Dedifferentiated amniotic fluid mesenchymal stem cell (primary cell): ENCODE results near the gene GRM1.

Experiments used
- DNase-seq: peaks from one replicate; pipeline ENCODE4 v3.0.0-alpha.2; 2016; ENCODE audit errors: extremely low spot score

GRM1 gene

DNA sequence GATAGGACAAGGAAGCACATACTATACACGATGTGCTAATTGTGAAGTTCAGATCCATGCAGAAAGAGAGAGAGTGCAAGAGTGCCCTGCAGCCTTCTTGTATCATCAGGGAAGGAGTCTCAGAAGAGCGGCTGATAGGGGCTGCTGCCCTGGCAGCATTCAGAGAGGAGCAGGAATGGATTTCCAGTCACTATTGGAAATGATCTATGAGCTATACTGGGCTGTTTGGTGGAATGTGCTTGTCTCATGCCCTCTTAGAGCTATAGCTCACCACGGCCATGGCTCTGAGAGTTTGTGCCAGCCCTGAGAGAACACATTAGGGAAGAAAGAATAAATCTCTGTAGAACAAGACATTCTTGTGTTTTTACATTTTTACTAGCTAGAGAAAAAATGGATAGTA lies 302.2 kb downstream of the GRM1 start:
- DNase-seq, result no peak

DNA sequence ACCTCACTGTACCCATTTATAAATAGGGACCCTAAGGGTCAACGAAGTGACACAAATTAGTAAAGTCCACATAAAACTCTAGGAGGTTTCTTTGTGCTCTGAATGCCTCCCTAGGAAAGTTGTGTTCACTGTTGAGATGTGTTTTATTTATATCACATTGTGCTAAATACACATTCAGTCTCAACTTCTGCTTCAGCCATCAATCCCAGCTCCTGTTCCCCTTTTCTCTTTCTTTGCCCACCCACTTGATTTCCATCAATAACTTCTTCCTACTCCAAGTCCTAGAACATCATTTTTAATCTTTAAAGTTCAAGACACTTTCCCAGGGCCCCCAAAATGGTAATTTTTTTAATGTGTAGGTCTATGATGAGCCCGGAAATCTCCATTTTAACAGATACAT lies 306.5 kb downstream of the GRM1 start:
- no peak for DNase-seq

DNA sequence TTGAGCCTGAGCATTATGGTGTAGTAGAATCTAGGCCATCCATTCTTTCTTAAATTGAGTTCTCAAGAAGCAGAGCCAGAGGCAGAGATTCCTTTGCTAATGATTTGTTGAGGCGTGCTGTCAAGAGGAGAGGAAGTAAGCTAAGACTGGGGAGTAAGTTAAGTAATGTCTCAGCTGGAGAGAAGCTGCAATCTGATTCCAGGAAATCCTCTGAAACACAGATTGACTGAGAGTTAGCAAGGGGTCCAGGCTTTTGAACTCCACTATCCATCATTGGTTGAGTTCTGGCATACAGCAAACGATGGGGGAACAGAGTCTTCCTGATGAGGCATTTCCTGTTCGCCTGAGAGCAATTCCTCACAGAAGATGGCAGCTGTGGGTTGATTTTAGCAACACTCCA lies 307.3 kb downstream of the GRM1 start:
- DNase-seq, result no peak

DNA sequence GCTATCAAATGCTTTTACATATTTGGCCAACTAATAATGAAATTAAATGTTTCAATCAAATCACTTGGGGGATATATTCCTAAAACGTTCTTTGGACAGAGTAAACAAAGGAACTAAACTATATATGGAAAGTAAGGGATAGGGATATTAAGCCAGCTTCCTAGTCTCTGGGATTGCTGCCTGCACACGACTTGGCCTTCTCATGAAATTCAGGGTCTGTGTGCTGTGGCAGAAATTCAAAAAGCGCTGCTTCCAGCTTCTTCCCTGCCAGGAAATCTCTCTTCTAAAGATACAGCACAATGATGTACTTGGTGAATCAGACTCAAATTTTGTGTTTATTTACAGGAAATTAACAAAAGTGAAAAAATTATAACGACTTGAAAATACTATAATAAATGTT lies 308.5 kb downstream of the GRM1 start:
- no peak for DNase-seq

DNA sequence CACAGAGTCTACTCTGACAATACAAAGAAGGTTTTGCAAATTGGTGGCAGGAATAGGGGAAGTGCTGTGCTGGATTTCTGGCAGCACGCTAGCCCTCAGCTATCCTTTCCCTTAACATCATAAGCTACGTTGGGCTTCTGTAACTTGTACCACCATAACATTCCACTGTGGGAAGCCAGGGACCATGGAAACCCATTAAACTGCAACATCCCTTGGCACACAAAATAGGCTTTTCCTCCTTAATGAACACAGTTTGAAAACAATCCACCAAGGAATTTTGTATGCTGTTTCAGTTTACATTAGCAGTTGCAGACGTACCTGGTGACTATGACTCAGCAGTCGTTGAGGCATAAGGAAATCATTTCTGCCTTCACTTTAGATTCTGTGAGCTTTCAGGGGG lies 310.9 kb downstream of the GRM1 start:
- no peak for DNase-seq

DNA sequence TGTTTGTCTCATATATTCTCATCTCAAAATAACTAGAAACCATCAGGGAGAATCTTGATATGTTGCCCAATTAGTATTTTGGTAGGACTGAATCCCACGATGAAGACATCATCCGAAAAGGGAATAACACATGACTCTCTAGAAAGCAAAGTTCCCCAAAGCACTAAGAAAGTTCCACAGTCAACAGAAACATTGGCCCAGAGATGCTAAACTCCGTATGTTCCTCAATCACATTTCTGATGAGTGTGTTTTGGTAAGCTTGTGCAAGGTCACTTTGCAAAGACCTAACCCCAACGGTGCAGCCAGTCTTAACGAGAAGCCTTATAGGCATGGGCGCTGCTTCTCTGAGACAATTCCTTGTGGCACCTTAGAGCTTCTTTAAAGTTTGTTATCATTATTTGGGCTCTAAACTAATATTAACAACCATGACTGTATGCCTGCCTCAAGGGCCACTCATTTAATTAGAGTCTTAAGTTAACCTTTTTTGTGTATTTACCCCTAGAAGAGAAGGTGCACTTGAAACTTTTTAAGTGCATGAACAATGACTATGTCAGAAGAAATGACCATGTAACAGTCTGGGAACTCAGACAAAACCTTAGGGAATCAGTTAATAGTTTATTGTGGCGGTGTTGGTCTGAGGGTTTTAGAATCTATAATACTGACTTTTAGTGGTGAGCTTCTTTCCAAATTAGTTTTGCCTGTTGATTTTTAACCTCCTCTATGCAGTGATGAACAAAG lies 312.8 kb downstream of the GRM1 start:
- DNase-seq, result no peak

DNA sequence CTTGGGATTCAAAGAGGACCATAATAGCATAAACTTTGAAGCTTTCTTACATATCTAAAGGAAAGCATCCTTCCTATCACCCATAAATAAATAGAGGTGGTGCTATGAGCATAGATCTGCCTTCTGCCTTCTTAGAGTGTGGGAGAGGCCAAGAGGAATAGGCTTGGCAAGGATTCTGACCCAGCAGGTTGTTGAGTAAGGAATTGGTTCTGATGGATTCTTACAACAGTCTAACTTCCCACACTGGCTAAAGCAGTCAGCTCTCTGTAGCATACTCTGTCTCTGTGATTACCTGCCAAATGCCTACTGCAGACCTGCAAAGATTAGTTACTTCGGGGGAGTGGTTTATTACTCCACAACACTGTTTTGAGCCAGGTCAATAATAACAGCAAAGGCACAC lies 316.7 kb downstream of the GRM1 start:
- no peak for DNase-seq

DNA sequence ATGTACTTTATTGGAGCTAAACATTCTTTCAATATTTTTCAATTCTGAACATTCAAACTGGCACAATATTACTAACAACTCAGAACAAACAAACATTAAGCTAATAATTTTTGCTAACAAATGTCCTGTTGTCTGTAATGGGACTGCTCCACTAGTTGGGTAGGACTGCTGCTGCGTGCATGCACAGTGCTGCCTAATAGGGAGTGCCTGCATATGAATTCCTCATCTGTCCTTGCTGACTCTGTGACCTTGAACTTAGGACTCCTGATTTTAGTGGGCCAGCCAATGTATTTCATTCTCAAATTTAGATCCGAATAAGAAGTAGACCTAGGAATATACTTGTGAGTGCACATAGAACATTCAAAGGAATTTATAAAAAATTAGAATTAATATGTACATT lies 318.2 kb downstream of the GRM1 start:
- DNase-seq, result no peak

DNA sequence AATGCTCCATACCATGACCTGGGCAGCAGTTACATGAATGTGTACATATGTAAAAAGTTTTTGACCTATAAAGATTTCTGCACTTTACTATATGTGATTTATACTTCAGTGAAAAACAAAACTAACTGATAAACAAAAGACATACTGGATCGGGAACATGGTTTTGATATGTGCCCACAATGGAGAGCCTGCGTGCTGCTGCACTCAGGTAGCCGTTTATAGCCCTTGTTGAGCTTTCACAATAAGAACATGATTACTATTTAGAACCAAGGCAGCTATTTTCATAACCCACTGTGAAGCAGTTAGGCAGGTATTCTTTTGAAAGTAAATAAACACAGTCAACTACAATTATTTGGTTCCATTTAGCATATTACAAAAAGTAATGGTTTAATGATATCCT lies 318.8 kb downstream of the GRM1 start:
- DNase-seq, result no peak

DNA sequence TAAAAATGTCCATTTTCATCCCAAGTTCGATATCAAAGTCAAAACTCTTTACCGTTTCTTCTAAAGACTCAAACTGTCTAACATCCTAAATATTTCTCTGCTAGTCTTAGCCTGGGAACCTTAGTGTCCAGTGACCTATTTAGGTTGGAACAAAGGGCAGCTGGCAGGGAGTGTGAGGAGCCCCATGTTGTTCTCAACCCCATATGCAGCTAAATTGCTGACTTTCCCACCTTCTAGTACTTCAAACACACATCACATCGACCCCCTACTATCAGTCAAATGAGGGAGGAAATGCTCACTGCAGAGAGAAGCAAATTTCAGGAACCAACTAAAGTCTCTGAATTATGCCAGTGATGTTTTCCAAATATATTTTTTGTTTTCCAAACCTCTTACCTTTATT lies 322.2 kb downstream of the GRM1 start:
- no peak for DNase-seq

DNA sequence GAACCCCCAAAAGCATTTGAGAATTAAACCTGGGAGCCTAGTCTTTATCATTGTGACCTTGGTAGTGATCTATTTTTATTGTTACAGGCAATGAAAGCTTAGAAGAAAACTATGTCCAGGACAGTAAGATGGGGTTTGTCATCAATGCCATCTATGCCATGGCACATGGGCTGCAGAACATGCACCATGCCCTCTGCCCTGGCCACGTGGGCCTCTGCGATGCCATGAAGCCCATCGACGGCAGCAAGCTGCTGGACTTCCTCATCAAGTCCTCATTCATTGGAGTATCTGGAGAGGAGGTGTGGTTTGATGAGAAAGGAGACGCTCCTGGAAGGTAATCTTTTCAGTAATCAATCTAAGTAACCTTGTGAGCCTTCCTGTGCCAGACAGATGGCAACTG lies 323.3 kb downstream of the GRM1 start:
- no peak for DNase-seq

DNA sequence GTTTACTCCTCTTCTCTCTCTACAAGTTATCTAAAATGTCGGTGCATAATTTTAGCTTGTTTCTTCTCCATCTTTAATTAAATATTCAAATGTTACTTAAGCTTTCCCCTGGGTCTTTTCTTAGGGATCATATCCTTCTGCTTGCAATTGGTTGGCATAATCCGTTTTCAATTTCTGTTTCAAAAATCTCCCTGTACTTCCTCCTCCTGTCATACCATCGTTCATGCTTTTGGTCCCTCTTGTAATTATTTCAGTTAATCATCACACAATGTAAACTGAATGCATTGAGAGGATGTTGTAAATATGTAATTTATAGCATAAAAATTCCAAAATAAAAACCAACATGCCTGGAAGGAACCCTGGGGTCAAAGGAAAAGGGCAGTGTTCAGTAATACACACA lies 325.6 kb downstream of the GRM1 start:
- no peak for DNase-seq

DNA sequence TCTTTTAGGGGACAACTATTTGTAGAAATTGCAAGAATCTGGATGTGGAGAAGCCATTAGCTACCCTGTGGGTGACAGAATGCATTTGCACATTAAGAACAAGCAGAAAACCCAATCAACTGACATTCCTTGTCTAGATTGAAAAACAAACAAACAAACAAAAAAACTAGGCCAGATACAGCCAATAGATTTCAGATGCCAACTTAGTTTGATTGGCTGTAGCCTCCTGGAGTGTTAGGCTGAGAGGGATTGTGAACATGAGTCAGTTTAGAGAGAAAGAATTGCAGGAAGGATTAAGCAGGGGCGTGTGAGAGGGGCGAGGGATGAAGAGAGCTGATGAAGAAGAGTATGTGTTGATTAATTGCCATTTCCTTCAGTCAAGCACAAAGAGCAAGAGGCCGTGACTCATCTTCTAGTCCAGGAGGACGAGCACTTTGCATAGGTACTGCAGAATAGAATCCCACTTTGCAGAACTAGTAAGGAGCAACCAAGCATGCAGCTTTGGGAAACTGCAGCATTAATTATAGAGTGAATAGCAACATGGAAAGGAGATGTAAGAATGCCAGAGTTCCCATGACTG lies 326.7 kb downstream of the GRM1 start:
- no peak for DNase-seq

DNA sequence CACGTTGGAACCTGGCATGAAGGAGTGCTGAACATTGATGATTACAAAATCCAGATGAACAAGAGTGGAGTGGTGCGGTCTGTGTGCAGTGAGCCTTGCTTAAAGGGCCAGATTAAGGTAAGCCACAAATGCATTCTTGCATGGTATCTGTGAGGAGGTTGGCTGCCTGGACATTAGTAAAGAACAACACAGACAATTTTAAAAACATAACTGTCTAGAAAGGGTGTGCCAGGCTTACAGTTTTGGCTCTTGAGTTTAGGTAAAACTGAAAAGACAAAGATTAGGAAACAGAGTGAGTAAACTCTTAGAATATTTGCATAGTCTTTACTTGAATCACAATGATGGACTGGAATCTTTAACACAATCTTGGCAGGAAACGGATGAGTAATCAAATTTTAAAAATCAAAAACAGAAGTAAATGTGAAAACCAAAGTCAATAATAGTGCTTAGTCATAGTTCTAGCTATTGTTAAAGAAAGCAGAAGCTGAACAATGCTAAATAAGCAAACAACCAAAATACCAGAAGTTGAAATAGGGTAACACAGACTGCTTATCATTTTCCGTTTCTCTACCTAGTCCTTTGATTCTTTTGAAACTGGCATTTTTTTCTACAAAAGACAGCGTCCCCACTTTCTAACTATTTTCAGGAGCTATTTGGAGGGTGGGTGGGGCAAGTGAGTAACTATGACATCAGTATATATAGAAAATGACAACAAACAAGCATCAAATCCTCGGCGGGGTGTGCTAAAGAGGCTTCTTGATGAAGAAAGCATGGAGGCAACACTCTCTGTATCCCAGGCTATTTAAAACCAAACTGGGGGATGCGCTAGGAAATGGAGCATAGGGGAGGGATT lies 328.9 kb downstream of the GRM1 start:
- peak; percentile 79 for DNase-seq

DNA sequence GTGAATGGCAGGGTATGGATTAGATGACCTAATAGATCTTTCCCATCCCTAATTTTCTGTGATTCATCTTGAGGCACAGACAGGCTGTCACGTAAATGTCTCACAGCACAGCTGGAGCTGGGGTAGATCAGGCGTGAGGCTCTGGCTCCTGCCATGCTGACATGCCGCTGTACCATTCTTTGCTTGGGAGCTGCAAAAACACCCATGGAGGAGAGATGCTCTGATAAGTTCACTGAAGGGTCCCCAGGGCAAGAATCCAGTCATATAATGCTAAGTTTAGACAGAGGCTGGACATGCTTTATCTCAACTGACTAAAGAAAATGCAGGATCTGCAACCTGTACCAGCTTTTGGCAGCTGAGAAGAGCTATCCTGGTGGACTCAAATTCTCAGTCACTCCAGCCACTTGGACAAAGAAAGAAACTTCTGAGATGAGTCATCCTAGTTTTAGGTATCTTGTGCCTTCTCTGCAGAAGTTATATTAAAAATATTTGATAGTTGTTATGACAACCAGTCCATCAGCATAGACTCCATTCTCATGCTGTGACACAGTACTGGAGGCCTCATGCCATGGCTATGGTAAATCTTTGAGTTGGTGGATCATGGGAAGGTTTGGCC lies 329.7 kb downstream of the GRM1 start:
- peak; percentile 26 for DNase-seq

DNA sequence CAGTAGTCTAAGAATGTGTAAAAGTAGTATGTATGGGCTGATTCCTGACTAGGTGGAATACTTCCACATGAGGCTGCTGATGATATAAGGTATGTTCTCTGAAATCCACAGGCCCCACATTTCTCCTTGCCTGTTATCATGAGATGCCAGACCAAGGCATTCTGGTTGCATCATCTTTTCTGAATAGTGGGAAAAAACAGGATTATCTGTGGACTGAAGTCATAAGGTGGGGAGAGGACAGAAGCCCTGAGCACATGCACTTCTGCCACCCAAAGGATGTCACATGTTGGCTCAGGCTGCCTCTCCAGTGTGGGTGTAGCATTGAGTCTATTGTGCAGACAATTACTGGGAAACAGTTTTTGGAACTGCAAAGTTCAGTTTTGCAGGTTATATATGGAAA lies 330.3 kb downstream of the GRM1 start:
- DNase-seq, result no peak

DNA sequence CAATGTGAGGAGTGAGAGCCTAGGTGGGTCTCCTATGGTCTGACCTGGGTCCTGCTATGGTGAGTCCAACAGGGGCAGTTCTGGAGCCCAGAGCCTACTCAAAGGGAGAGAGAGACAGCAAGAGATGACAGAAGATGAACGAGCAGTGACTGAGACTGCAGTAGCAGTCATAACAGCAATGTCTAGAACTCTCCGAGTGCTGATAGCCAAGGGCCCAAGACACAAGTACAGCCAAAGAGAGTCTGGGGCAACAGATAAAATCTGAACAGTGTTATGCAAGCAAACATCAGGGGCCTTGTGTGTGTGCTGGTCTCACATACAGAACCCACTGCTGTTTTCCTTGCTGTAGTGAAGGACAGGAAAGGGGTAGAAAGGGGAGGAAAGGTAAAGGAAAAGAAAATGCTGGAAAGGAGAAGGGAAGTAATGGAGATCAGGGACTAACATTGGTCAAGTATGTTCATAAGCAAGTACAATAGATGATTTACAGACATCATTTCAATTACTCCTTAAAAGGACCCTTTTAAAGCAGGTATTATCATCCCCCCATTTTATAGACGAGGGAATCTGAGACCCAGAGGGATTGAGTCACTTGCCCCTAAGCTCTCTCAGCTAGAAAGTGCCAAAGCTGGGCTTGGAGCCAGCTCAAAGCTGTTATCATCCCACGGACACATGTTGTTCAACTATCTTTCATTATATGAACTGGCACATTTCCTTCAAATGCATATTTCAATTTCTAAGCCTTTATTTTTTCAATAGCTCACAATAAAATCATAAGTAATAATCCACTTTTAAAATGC lies 332.5 kb downstream of the GRM1 start:
- no peak for DNase-seq

DNA sequence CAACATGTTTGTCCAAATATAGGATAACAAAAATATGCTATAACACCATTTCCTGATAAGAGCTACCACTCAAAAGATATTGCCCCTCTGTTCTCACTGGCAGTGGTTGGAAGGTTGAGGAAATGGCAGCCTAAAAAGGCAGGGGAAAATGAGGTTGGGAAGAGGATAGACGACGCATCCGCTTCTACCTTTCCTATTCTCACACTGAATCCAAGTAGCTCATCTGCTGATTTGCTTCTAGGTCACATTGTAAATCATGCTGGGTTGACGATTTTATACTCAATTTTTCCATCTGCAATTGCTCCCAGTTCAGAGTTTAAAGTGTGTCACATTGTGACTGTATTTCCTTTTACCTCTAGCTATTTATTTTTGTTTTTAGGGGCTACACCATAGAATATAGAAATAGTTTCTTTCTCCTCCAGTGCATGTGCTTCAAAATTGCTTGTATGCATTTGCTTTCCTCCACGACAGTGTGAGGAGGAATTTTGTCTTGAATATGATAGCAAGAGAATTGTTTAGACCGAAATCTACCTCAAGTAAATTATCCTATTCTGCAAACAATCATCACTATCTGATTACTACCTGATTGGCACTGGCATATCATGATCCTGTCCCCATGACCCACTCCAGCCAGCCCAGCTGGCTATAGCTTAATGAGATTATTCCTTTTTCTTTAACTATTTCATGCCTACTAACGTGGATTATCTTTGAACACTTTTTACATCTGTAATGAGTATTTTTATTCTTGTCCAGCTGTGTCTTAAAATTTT lies 335.2 kb downstream of the GRM1 start:
- no peak for DNase-seq

DNA sequence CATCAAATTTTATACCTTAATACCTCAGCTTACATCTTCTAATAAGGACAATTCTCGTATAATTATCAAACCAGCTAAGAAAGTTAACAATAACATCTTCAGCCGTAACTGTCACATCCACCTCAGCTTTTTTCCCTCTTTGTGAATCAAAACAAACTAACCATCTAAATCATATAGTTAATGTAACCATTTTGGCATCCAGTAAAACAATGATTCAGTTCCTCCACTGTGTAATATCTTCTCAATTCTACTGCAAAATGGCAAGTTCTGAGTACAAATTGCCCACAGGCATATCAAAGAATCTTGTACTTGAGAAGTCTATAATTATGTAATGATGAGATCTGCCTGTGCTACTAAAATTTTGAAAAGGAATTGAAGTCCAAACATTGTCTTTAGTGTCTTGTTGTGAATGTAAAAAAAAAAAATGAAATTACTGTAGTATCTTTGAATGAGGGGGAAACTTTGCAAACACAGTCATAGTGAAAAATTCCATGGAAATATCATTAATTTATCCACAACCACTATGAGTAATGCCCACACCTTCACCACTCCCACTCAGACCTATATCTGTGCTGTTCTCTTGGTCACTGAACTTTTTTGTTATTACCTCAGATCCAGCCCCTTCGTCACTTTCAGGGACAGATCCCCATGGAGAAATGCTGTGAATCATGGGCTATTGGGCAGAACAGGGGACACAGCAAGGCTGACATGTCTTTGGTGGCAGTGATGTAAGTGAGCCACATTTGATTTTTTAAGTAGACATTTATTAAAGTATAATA lies 336.1 kb downstream of the GRM1 start:
- DNase-seq, result no peak

DNA sequence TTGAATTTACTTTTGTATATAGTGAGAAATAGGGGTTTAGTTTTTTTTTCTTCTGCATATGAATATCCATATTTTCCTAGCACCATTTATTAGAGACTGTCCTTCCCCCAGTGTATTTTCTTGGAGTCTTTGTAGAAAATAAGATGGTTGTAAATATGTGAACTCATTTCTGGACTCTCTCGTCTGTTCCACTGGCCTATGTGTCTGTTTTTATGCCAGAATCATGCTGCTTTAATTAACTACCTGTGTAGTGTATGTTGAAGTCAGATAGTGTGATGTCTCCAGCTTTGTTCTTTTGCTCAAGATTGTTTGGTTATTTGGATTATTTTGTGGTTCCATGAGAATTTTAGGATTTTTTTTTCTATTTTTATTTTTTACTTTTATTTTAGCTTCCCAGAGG lies 338.2 kb downstream of the GRM1 start:
- no peak for DNase-seq
